K562 (cell line): ENCODE results near the gene PDE3A. TPM values are rescaled to one million over a fixed set of nuclear protein-coding genes. Genes with fewer than 3 reads are reported as not detected.

ENCODE experiments used
- ATAC-seq: fragments of 200-7000 bp; cut with Tn5 transposase; 3 replicates; pipeline ENCODE4 v1.9.1; 2020; ENCODE audit warnings: moderate library complexity
- BruUV-seq: library from RNA; stranded (reverse); fragments of 400-500 nt; replicated peaks from 2 replicates; lab custom pipeline; 2021; lab: Mats Ljungman, UMichigan
- CTCF ChIA-PET: fragments of 300-600 bp; formaldehyde crosslinking; extraction: SDS; loops from one replicate; lab custom pipeline; 2021; ENCODE audit warnings: low intra/inter-chr PET ratio; lab: Yijun Ruan, JAX
- POLR2A ChIA-PET: fragments of 300-600, 350-650 bp; sonication (Branson Sonifier 250); formaldehyde crosslinking; extraction: SDS; loops from one replicate; lab custom pipeline; 2021; ENCODE audit warnings: antibody characterized with exemption, inconsistent platforms; lab: Yijun Ruan, JAX
- DNase-seq, 4 experiments: peaks; one replicate each; pipeline versions ENCODE4 v3.0.0 to v3.0.0-alpha.2; 2011 to 2018; ENCODE audit warnings: low spot score in 3 of 4, mixed read lengths in 3 of 4; ENCODE audit errors: extremely low read depth in 1 of 4
- FAIRE-seq: peaks from 2 replicates; lab custom pipeline; 2011; peaks lifted over from hg19 to GRCh38; lab: Jason Lieb, UNC
- H2AFZ ChIP-seq: 2 replicates; pipeline ENCODE4 v1.6.0; 2011; ENCODE audit warnings: low read depth, low read length, control low read depth, inconsistent platforms
- H3K27ac ChIP-seq: fragments of 200-600 bp; 3 replicates; pipeline ENCODE4 v1.8.0; 2011; ENCODE audit warnings: low read depth, mild to moderate bottlenecking, control low read depth, inconsistent platforms, low read length, moderate library complexity, mixed read lengths; ENCODE audit errors: extremely low read depth
- H3K27me3 ChIP-seq, 2 experiments: fragments of 300-600 bp in 1 of 2; 2 replicates in 1 of 2; 3 replicates in 1 of 2; pipeline versions ENCODE4 v1.6.0 to v1.8.0; 2011; ENCODE audit warnings: inconsistent platforms in 2 of 2, low read length in 2 of 2, mild to moderate bottlenecking in 1 of 2, mixed read lengths in 1 of 2, moderate library complexity in 1 of 2; ENCODE audit not compliant: control insufficient read depth in 2 of 2, insufficient read depth in 2 of 2
- H3K36me3 ChIP-seq: fragments of 300-600 bp; 3 replicates; pipeline ENCODE4 v1.8.0; 2011; ENCODE audit warnings: mild to moderate bottlenecking, low read length, inconsistent platforms; ENCODE audit not compliant: control insufficient read depth, insufficient read depth
- H3K4me1 ChIP-seq, 2 experiments: fragments of 200-600 bp in 1 of 2; replicated peaks in 1 of 2; 2 replicates in 1 of 2; 3 replicates in 1 of 2; pipeline versions ENCODE4 v1.5.1 to v1.8.0; 2011; ENCODE audit warnings: inconsistent platforms in 2 of 2, low read length in 2 of 2, mild to moderate bottlenecking in 1 of 2, mixed read lengths in 1 of 2, moderate library complexity in 1 of 2; ENCODE audit not compliant: control insufficient read depth in 2 of 2, insufficient read depth in 2 of 2
- H3K4me2 ChIP-seq: 2 replicates; pipeline ENCODE4 v1.6.1; 2011; ENCODE audit warnings: low read length, control low read depth, inconsistent platforms, mixed read lengths; ENCODE audit not compliant: insufficient read depth
- H3K4me3 ChIP-seq: fragments of 200-600 bp; sonication (generic), shearing (Covaris generic); 2 replicates; pipeline ENCODE4 v1.5.1; 2016; ENCODE audit warnings: control low read depth, inconsistent platforms
- H3K79me2 ChIP-seq: fragments of 200-600 bp; 3 replicates; pipeline ENCODE4 v1.8.0; 2011; ENCODE audit warnings: low read length, inconsistent platforms; ENCODE audit not compliant: control insufficient read depth, insufficient read depth
- H3K9ac ChIP-seq, 2 experiments: 2 replicates each; pipeline versions ENCODE4 v1.6.0 to v1.6.1; 2011; ENCODE audit warnings: low read depth in 2 of 2, low read length in 2 of 2, control low read depth in 1 of 2, inconsistent platforms in 1 of 2, mild to moderate bottlenecking in 1 of 2, mixed read lengths in 1 of 2; ENCODE audit not compliant: insufficient read depth in 1 of 2
- H3K9me1 ChIP-seq: one replicate; pipeline ENCODE4 v1.6.0; 2011; ENCODE audit warnings: inconsistent platforms, mild to moderate bottlenecking, low read length, moderate library complexity; ENCODE audit not compliant: control insufficient read depth, insufficient read depth
- H3K9me3 ChIP-seq: replicated peaks from 2 replicates; pipeline ENCODE4 v1.5.1; 2011; ENCODE audit warnings: low read depth, low read length, inconsistent platforms; ENCODE audit not compliant: control insufficient read depth, insufficient read depth
- H4K20me1 ChIP-seq: replicated peaks from 2 replicates; pipeline ENCODE4 v1.6.1; 2011; ENCODE audit warnings: low read length, inconsistent platforms, mixed read lengths; ENCODE audit not compliant: control insufficient read depth, insufficient read depth
- CCNT2 ChIP-seq: IDR thresholded peaks from 2 replicates; pipeline ENCODE4 v1.6.1; 2011; ENCODE audit warnings: borderline replicate concordance, low read depth, mild to moderate bottlenecking, moderate library complexity, mixed read lengths, low read length; ENCODE audit not compliant: insufficient read length; ENCODE audit errors: extremely low read depth
- DLX4 ChIP-seq: fragments of 250-450 bp; sonication (Bioruptor Pico); IDR thresholded peaks from 2 replicates; pipeline ENCODE4 v1.6.1; 2021; ENCODE audit warnings: mild to moderate bottlenecking
- ZNF212 ChIP-seq: fragments of 450-650 bp; formaldehyde crosslinking; IDR thresholded peaks from 2 replicates; pipeline ENCODE4 v1.4.0; 2020; ENCODE audit warnings: mild to moderate bottlenecking
- WGBS: fragments of 100-300 bp; shearing (Covaris generic); methylation state at CpG from one replicate; pipeline ENCODE4 v1.1.6; 2016; ENCODE audit warnings: low coverage, mixed read lengths; ENCODE audit not compliant: insufficient coverage; ENCODE audit errors: missing lambda C conversion rate; 5-methylcytosine and 5-hydroxymethylcytosine counted together
- in situ Hi-C: fragments of 300-500 bp; cut with MboI; formaldehyde crosslinking; loops from 4 replicates; pipeline ENCODE4 v1.15.0; 2018; ENCODE audit warnings: inconsistent platforms, mixed read lengths
- intact Hi-C: fragments of 100-400 bp; cut with micrococcal nuclease; formaldehyde crosslinking; loops from 2 replicates; pipeline ENCODE4 v1.14.2; 2022
- polyA plus RNA-seq, 8 experiments: library from polyadenylated mRNA; depleted of rRNA in 4 of 8; stranded (reverse) in 5 of 8; unstranded in 3 of 8; fragments of >200 nt; fragmentation: Nextera tagmentation in 2 of 8; fragmentation: Illumina TruSeq in 1 of 8; extraction: Ambion mirVana in 2 of 8; extraction: Trizol in 1 of 8; gene quantifications; 2 replicates each; pipeline versions ENCODE4 v1.2.1 to v1.2.3, GENCODE V29; 2011 to 2014; ENCODE audit warnings: inconsistent platforms in 1 of 8, missing spikeins in 1 of 8
- total RNA-seq, 7 experiments: library from RNA; depleted of rRNA in 6 of 7; stranded (reverse); fragments of >200 nt in 6 of 7; fragmentation: Illumina TruSeq in 2 of 7; extraction: Trizol in 2 of 7; gene quantifications; 2 replicates each; pipeline versions ENCODE4 v1.2.1 to v1.2.3, GENCODE V29; 2011 to 2021; ENCODE audit warnings: low replicate concordance in 1 of 7
- TF ChIP-seq, protein P1 (sequence below), 2 experiments: fragments of 450-650 bp; IDR thresholded peaks; 2 replicates each; pipeline ENCODE4 v1.6.1; 2018; ENCODE audit warnings: mild to moderate bottlenecking in 2 of 2, low read depth in 1 of 2; ENCODE audit not compliant: partially characterized antibody in 2 of 2

The PDE3A gene
- total and polyA plus RNA-seq, 9 of the 15 experiments (the other 6 are each of a cell fraction or from before 2014, with no cell fraction given): 0.02 TPM; not detected in 8

- TF ChIP-seq, protein P1, sequence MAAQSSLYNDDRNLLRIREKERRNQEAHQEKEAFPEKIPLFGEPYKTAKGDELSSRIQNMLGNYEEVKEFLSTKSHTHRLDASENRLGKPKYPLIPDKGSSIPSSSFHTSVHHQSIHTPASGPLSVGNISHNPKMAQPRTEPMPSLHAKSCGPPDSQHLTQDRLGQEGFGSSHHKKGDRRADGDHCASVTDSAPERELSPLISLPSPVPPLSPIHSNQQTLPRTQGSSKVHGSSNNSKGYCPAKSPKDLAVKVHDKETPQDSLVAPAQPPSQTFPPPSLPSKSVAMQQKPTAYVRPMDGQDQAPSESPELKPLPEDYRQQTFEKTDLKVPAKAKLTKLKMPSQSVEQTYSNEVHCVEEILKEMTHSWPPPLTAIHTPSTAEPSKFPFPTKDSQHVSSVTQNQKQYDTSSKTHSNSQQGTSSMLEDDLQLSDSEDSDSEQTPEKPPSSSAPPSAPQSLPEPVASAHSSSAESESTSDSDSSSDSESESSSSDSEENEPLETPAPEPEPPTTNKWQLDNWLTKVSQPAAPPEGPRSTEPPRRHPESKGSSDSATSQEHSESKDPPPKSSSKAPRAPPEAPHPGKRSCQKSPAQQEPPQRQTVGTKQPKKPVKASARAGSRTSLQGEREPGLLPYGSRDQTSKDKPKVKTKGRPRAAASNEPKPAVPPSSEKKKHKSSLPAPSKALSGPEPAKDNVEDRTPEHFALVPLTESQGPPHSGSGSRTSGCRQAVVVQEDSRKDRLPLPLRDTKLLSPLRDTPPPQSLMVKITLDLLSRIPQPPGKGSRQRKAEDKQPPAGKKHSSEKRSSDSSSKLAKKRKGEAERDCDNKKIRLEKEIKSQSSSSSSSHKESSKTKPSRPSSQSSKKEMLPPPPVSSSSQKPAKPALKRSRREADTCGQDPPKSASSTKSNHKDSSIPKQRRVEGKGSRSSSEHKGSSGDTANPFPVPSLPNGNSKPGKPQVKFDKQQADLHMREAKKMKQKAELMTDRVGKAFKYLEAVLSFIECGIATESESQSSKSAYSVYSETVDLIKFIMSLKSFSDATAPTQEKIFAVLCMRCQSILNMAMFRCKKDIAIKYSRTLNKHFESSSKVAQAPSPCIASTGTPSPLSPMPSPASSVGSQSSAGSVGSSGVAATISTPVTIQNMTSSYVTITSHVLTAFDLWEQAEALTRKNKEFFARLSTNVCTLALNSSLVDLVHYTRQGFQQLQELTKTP (IDR thresholded peaks at IDR 0.05; ENCODE audit: low read depth in 1 of 2, partially characterized antibody in 2 of 2): no peak
- no peak for TF ChIP-seq CCNT2
- TF ChIP-seq DLX4 (CRISPR knock-in tag): no peak
- TF ChIP-seq, all 486 proteins: peak for 0
Measured at GRCh38 chr12:20440408-20440807, 72.1 kb downstream of the PDE3A start (continued).

DNA sequence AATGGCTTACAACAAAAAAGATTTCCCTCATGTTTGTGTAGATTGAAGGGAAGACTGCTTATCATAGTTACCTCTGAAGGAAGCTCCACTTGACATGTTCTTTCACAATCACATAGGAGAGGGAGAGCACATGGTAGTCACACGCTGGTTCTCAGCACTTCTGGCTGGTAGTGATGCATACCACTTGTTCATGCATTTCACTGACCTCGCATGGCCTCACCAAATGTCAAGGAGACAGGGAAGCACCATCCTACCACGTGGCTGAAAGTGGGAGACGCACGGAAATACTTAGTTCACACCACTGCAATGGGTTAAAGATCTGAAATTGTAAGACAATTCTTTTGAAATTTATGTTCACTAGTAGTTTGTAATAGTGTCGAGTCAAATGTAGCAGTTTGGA, 74.0 kb downstream of the PDE3A start:
- H3K4me1 ChIP-seq: no peaks in the 10 kb centered on the region
- ChIA-PET POLR2A (no interaction called here), CTCF (no interaction called here)
- H3K9ac ChIP-seq: no peak overlapping the region
- no peaks in the 10 kb centered on the region for H3K27me3 ChIP-seq
- ATAC-seq: no peak
- DNase-seq: no peak
- H3K4me3 ChIP-seq: no peak overlapping the region
- 3% methylated on average over 6 of the region's 6 CpGs for WGBS
- no peaks in the 10 kb centered on the region for H4K20me1 ChIP-seq
- H3K4me2 ChIP-seq: no peak overlapping the region
- TF ChIP-seq ZNF212 (CRISPR knock-in tag): no peak
- no peak overlapping the region for H2AFZ ChIP-seq
- no peaks in the 10 kb centered on the region for H3K9me3 ChIP-seq
- no peaks in the 10 kb centered on the region for H3K79me2 ChIP-seq
- no TSS peak for BruUV-seq
- no peaks in the 10 kb centered on the region for H3K9me1 ChIP-seq
- H3K27ac ChIP-seq: no peak overlapping the region
- intact Hi-C loops (no loop called here), in situ Hi-C loops (no loop called here)
- FAIRE-seq: no peak
- H3K36me3 ChIP-seq: no peaks in the 10 kb centered on the region
